GM19328 (cell line): ENCODE results near the gene AQP12B.

Experiments used
- ATAC-seq: cut with Tn5 transposase; IDR thresholded peaks from one replicate; pipeline ENCODE4 v1.9.1; 2021; ENCODE audit warnings: mild to moderate bottlenecking, moderate library complexity; ENCODE audit not compliant: unreplicated experiment

The AQP12B gene

GRCh38 chr2:240637116-240637900, 45.4 kb downstream of the AQP12B start:
- no peak for ATAC-seq

DNA sequence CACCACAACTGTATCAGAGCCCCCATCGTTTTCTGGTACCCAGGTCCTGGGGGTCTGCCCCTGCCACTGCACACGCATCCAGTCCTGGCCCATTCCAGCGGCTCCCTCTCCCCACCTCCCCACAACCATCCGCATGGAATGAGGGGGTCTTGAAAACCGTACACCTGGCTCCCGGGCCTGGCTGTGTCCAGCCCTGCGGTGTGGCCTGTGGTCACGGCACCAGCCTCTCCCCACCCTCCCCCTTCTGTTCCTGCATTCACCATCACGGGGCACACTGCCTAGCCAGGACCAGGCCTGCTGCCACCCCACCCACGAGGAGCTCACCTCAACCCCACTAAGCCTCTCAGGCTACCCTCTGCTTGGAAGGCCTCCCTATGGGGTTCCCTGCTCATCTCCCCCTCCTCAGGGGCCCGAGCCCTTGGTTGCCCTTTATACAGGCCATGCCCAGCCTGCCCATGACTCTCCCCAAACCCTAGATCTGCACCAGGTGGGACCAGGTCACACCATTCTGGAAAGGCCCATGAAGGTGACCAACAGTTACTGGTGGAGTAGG, 46.0 kb downstream of the AQP12B start:
- ATAC-seq = no peak

- no peak for ATAC-seq
Observed at GRCh38 chr2:240635998-240636547, 46.6 kb downstream of the AQP12B start.

DNA sequence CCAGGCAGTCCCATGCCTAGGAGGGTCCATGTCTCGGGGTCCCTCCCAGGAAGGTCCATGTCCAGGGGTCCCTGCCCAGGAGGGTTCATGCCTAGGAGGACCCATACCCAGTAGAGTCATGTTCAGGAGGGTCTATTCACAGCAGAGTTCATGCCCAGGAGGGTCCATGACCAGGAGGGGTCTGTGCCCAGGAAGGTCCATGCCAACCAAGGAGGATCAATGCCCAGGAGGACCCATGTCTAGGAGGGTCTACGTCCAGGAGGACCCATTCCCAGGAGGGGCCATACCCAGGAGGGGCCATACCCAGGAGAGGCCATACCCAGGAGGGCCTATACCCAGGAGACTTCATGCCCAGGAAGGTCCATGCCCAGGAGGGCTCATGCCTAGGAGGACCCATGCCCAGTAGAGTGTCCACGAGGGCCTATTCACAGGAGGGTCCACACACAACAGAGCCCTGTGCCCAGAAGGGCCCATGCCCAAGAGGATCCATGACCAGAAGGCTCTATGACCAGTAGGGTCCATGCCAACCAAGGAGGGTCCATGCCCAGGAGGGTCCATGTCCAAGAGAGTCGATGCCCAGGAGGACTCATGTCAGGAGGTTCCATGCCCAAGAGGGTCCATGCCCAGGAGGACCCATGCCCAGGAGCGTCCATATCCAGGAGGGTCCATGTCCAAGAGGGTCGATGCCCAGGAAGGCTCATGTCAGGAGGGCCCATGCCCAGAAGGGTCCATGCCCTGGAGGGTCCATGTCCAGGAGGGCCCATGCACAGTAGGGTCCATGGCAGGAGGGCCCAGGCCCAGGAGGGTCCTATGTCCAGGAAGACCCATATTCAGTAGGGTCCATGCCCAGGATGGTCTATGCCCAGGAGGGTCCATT, 47.3 kb downstream of the AQP12B start:
- no peak for ATAC-seq

DNA sequence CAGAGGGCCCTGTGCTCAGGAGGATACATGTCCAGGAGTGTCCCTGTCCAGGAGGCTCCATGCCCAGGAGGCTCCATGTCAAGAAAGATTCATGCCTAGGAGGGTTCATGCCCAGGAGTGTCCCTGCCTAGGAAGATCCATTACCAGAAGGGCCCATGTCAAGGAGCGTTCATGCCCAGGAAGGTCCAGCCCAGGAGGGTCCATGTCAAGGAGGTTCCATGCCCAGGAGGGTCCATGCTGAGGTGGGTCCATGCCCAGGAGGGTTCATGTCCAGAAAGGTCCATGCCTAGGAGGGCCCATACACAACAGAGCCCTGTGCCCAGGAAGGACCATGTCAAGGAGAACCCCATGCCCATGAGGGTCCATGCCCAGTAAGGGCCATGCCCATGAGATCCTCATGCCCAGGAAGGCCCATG, 50.4 kb downstream of the AQP12B start:
- no peak for ATAC-seq

GRCh38 chr2:240631548-240632305, 51.0 kb downstream of the AQP12B start:
- ATAC-seq = no peak

GRCh38 chr2:240630771-240631547, 51.7 kb downstream of the AQP12B start:
- ATAC-seq = no peak

GRCh38 chr2:240629968-240630770, 52.5 kb downstream of the AQP12B start:
- ATAC-seq = no peak

GRCh38 chr2:240629619-240629967, 53.1 kb downstream of the AQP12B start:
- ATAC-seq = no peak

DNA sequence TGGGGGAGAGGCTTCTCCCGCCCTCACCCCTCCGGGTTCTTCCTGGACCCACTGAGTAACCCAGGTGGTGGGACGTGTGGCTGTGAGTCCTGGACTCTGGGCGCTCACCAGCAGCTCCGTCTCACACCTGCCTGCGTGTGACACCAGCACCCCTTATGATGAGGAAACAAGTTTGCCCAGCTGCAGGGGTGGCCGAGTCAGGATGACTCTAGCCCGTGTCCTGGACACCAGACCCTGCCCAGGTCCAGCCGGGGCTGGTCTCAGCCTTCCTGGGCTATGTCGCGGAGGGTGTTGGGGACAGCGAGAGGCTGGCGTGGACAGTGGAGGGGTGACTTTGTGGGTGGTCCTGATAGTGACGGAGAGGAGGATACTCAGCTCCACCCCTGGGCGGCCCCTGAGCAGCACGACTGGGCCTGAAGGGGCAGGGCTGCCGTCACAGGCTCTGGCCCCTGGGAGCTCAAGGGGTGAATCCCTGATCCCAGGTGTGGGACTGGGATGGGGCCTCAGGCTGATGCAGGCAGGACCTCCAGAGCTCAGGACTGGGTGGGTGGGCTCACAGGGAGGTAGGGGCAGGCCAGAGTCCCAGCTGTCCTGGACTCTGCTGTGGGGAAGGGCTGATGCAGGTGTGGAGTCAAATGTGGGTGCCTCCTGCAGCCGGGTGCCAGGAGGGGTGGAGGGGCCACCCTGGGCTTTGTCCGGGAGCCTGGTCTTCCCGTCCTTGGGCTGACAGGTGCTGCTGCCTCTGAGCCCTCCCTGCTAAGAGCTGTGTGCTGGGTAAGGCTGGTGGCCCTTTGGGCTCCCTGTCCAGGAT, 53.7 kb downstream of the AQP12B start:
- ATAC-seq = no peak

DNA sequence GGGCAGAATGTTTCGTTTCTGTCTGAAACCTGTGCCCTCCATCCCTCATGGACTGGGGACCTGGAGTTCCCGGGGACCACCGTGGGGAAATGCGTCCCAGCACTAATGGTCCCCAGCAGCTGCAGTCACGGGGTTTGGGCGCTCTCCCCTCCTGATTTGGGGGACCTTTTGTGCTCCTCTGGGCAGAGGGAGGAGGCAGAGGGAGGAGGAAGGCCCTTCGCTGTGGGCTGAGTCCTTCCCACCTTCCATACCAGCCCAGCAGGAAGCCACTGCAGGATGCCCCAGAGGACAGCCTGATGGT, 54.2 kb downstream of the AQP12B start:
- no peak for ATAC-seq

GRCh38 chr2:240627736-240628506, 54.8 kb downstream of the AQP12B start:
- no peak for ATAC-seq

GRCh38 chr2:240626531-240627300, 56.0 kb downstream of the AQP12B start:
- ATAC-seq = no peak
